GM04503 (cell line): ENCODE measurements around the gene RERE.

Experiments used
- DNase-seq: peaks from one replicate; pipeline ENCODE4 v3.0.0-alpha.2; 2012; ENCODE audit warnings: low read depth

Gene RERE

GRCh38 chr1:8571200-8571984 is 246.0 kb downstream of the RERE start:
- no peak for DNase-seq

- no peak for DNase-seq
Measured at GRCh38 chr1:8570465-8570864, 247.0 kb downstream of the RERE start.

GRCh38 chr1:8569242-8569641 is 248.2 kb downstream of the RERE start:
- DNase-seq: no peak

- no peak for DNase-seq
Measured at GRCh38 chr1:8568837-8569236, 248.6 kb downstream of the RERE start.

- DNase-seq: no peak
Measured at GRCh38 chr1:8567146-8567545, 250.3 kb downstream of the RERE start.

GRCh38 chr1:8565802-8566201 is 251.6 kb downstream of the RERE start:
- DNase-seq: no peak

- no peak for DNase-seq
Measured at GRCh38 chr1:8563944-8564537, 253.4 kb downstream of the RERE start.

GRCh38 chr1:8562881-8563865 is 254.3 kb downstream of the RERE start:
- DNase-seq: no peak

GRCh38 chr1:8562222-8562621 is 255.2 kb downstream of the RERE start:
- no peak for DNase-seq

- DNase-seq: no peak
Measured at GRCh38 chr1:8560611-8561544, 256.6 kb downstream of the RERE start.

- no peak for DNase-seq
Measured at GRCh38 chr1:8560035-8560434, 257.4 kb downstream of the RERE start.

- DNase-seq: no peak
Measured at GRCh38 chr1:8555582-8555981, 261.9 kb downstream of the RERE start.

GRCh38 chr1:8554956-8555534 is 262.4 kb downstream of the RERE start:
- no peak for DNase-seq

- no peak for DNase-seq
Measured at GRCh38 chr1:8552820-8553397, 264.5 kb downstream of the RERE start.

GRCh38 chr1:8551613-8552489 is 265.6 kb downstream of the RERE start:
- no peak for DNase-seq

GRCh38 chr1:8551057-8551456 is 266.4 kb downstream of the RERE start:
- no peak for DNase-seq

GRCh38 chr1:8547791-8548190 is 269.6 kb downstream of the RERE start:
- DNase-seq: no peak

- DNase-seq: no peak
Measured at GRCh38 chr1:8545078-8545477, 272.4 kb downstream of the RERE start.

- no peak for DNase-seq
Measured at GRCh38 chr1:8544644-8545043, 272.8 kb downstream of the RERE start.

GRCh38 chr1:8543965-8544364 is 273.5 kb downstream of the RERE start:
- no peak for DNase-seq
